ENCODE measurements around the gene EVA1C. TPM values are rescaled to one million over a fixed set of nuclear protein-coding genes. Genes with fewer than 3 reads are reported as not detected.
"Not testable (repeated sequence)": the region's sequence is repeated elsewhere in the genome, so short reads cannot be mapped to it uniquely, and the experiment has no call there.

The EVA1C gene
- total and polyA plus RNA-seq, 9 donors = 27.1 to 156 (median 48.8) TPM

DNA sequence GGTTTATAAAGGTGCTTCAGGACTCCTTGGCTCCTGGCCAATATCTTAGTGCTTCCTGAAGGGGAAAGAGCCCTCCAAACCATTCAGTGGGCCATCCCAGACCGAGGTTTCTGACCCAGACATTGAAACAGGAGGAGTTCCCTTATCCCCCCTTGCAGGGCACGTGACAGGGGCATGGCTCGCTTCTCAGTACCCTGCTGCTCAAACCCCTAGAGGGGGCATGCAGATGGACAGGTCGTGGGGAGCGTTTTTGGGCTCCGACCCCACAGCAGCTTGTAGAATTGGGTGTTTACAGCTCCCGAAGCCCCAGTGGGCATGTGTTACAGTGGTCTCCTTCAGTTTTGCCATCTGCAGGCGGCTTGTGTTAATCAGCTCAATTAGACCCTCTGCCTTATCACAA lies 39.7 kb downstream of the EVA1C start:
- intact Hi-C loops (cut with DNase I) = loop anchor here in 1 of 4 donors (10.0 kb wide), 1 partner anchor 113 kb away; no protein-coding TSS in a partner anchor
- not testable (repeated sequence) for H3K36me3 ChIP-seq, H3K9me3 ChIP-seq, H3K27me3 ChIP-seq, H3K4me3 ChIP-seq, DNase-seq
- peak overlapping the region in 1 of 2 donors; percentile 69 for H3K27ac ChIP-seq
- peaks cover 18% of the 10 kb centered on the region for H3K4me1 ChIP-seq (ENCODE audit: insufficient read depth)
- WGBS, 3 donors = 86 to 98% (median 93%) methylated on average over 8 of the region's 8 CpGs

DNA sequence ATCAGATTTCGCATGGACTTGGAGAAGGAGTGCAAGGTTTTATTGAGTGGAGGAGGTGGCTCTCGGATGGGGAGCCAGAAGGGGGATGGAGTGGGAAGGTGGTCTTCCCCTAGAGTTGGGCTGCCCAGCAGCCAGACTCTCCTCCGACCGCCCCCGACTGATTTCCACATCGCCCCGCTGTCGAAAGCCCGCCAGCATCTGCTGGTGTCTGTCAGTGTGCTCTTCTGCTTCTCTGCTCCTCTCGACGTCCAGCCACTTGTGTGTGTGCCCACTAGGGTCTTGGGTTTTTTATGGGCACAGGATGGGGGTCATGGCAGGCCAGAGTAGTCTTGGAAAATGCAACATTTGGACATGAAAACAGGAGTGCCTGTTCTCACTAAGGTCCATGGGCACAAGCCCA lies 40.1 kb downstream of the EVA1C start:
- H3K36me3 ChIP-seq = no peaks in the 10 kb centered on the region
- DNase-seq = no peak
- peaks cover 22% of the 10 kb centered on the region for H3K4me1 ChIP-seq (ENCODE audit: insufficient read depth)
- 96 to 99% (median 97%) methylated on average over 11 of the region's 11 CpGs for WGBS, 3 donors
- TF ChIP-seq EP300 (IDR thresholded peaks at IDR 0.05) = no peak
- TF ChIP-seq POLR2A (IDR thresholded peaks at IDR 0.05) = no peak
- TF ChIP-seq, protein P1, sequence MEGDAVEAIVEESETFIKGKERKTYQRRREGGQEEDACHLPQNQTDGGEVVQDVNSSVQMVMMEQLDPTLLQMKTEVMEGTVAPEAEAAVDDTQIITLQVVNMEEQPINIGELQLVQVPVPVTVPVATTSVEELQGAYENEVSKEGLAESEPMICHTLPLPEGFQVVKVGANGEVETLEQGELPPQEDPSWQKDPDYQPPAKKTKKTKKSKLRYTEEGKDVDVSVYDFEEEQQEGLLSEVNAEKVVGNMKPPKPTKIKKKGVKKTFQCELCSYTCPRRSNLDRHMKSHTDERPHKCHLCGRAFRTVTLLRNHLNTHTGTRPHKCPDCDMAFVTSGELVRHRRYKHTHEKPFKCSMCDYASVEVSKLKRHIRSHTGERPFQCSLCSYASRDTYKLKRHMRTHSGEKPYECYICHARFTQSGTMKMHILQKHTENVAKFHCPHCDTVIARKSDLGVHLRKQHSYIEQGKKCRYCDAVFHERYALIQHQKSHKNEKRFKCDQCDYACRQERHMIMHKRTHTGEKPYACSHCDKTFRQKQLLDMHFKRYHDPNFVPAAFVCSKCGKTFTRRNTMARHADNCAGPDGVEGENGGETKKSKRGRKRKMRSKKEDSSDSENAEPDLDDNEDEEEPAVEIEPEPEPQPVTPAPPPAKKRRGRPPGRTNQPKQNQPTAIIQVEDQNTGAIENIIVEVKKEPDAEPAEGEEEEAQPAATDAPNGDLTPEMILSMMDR (IDR thresholded peaks at IDR 0.05) = no peak
- no peaks in the 10 kb centered on the region for H3K27me3 ChIP-seq
- H3K4me3 ChIP-seq = no peak overlapping the region
- intact Hi-C loops (cut with DNase I) = loop anchor here in 1 of 4 donors (10.0 kb wide), 1 partner anchor 112 kb away; no protein-coding TSS in a partner anchor
- no peaks in the 10 kb centered on the region for H3K9me3 ChIP-seq
- H3K27ac ChIP-seq = no peak overlapping the region

DNA sequence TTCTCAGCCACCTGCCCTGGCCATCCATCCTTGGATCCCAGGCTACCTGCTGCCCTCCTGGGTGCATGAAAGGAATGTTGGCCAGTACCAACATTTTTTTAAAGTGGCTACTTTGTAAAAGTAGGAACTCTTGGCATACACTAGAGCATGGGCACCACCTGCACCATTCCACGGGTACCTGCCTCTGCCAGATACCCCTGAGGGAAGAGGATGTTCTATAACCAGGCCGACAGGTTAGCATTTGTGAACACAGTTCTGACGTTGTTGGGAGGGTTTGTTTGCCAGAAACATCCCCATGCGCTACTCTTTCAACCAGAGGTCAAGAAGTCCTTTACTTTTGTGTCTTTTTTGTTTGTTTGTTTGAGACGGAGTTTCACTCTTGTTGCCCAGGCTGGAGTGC lies 43.0 kb downstream of the EVA1C start:
- no peak overlapping the region for H3K4me3 ChIP-seq
- WGBS, 3 donors = 91 to 92% (median 92%) methylated on average over 5 of the region's 5 CpGs
- no peaks in the 10 kb centered on the region for H3K27me3 ChIP-seq
- no peak for DNase-seq
- peak overlapping the region; percentile 70 to 91 for H3K27ac ChIP-seq
- TF ChIP-seq EP300 (IDR thresholded peaks at IDR 0.05) (no peak), POLR2A (IDR thresholded peaks at IDR 0.05) (no peak)
- TF ChIP-seq, protein P1 (IDR thresholded peaks at IDR 0.05) = no peak
- intact Hi-C loops (cut with DNase I) = loop anchor here in 3 of 4 donors (5.0 to 10.0 kb wide), 2 partner anchors 43 to 109 kb away; partner anchors contain the start of gene EVA1C (in 2 of the 3)
- H3K4me1 ChIP-seq (ENCODE audit: insufficient read depth) = peaks cover 22% of the 10 kb centered on the region
- no peaks in the 10 kb centered on the region for H3K36me3 ChIP-seq
- no peaks in the 10 kb centered on the region for H3K9me3 ChIP-seq

DNA sequence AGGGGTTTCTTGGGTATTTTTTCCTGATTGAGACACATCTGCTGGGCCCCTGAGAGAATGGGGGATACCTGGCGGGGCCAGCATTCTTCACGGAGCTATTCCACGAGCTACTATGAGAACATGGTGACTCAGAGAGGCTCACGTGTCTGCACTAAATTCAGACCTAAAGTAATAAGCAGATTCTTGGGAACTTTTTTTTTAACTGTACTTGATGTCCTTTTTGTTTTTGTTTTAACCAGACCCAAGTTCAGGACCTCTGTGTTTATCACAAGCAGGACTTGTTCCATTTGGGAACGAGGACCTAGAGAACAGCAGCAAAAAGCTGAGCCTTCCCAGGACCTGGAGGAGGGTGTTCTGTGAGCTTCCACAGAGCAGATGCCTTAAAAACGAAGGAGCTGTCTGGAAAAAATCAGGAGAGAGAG lies 44.0 kb downstream of the EVA1C start:
- 12 to 13% (median 13%) methylated on average over 6 of the region's 6 CpGs for WGBS, 3 donors
- no peak overlapping the region for H3K4me3 ChIP-seq
- TF ChIP-seq EP300 (IDR thresholded peaks at IDR 0.05) (no peak), POLR2A (IDR thresholded peaks at IDR 0.05) (no peak)
- TF ChIP-seq, protein P1 (IDR thresholded peaks at IDR 0.05) = no peak
- peak overlapping the region; percentile 70 to 91 for H3K27ac ChIP-seq
- H3K27me3 ChIP-seq = no peaks in the 10 kb centered on the region
- intact Hi-C loops (cut with DNase I) = loop anchor here in 3 of 4 donors (5.0 to 10.0 kb wide), 2 partner anchors 44 to 108 kb away; partner anchors contain the start of gene EVA1C (in 2 of the 3)
- peaks cover 18% of the 10 kb centered on the region for H3K4me1 ChIP-seq (ENCODE audit: insufficient read depth)
- no peaks in the 10 kb centered on the region for H3K36me3 ChIP-seq
- DNase-seq = peak in 3 of 5 donors; percentile 63 to 67 (median 64)
- H3K9me3 ChIP-seq = no peaks in the 10 kb centered on the region

DNA sequence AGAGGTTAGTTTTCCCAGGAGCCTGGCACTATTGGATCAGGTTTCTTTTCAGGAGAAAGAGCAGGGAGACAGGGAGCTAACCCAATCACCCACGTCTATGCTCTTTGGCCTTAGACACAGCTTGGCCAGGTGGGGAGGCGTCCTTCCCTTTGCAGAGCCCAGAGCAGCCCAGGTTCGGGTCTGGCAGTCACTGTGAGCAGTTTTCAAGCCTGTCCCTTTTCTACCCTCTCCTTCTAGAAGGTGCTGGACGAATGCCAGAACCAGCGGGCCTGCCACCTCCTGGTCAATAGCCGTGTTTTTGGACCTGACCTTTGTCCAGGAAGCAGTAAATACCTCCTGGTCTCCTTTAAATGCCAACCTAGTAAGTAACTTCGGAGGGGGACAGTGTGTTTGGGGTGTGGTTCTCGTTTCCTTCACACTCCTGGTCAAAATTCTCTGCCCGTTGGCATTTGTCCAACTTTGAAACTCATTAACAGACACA lies 44.9 kb downstream of the EVA1C start:
- no peaks in the 10 kb centered on the region for H3K9me3 ChIP-seq
- no peaks in the 10 kb centered on the region for H3K36me3 ChIP-seq
- intact Hi-C loops (cut with DNase I) = loop anchor here in 3 of 4 donors (5.0 to 10.0 kb wide), 2 partner anchors 45 to 107 kb away; partner anchors contain the start of gene EVA1C (in 2 of the 3)
- no peaks in the 10 kb centered on the region for H3K27me3 ChIP-seq
- H3K27ac ChIP-seq = peak overlapping the region; percentile 60 to 70
- 16 to 25% (median 20%) methylated on average over 9 of the region's 9 CpGs for WGBS, 3 donors
- H3K4me1 ChIP-seq (ENCODE audit: insufficient read depth) = peaks cover 18% of the 10 kb centered on the region
- H3K4me3 ChIP-seq = no peak overlapping the region
- DNase-seq = peak; percentile 48 to 68 (median 62)
- TF ChIP-seq POLR2A (IDR thresholded peaks at IDR 0.05) (no peak), EP300 (IDR thresholded peaks at IDR 0.05) (no peak)
- TF ChIP-seq, protein P1 (IDR thresholded peaks at IDR 0.05) = peak in 1 of 3 donors; percentile 5

Measured in ovary (tissue), 9 donors.